ENCODE data around the gene RAN. TPM values are rescaled to one million over a fixed set of nuclear protein-coding genes. Genes with fewer than 3 reads are reported as not detected.
"Not testable (repeated sequence)": the region's sequence is repeated elsewhere in the genome, so short reads cannot be mapped to it uniquely, and the experiment has no call there.

Gene RAN
- total RNA-seq, 1 experiment from 2014 or later: 1,193 TPM

DNA sequence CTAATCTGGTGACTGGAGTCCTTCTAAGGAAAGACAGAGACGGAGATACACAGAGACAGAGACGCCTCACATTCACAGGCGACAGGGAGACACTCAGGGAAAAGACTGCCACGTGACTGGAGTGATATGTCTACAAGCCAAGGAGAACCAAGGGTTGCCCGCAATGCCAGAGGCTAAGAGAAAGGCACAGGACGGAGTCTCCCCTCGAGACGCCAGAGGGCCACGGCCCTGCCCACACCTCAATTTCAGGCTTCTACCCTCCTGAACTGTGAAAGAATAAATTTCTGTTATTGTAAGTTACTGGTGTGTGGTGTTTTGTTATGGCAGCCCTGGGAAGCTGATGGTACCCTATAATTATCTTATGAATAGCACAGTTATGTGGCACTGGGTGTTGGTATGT, 11.6 kb upstream of the RAN start:
- H3K4me3 ChIP-seq (ENCODE audit: low read depth in 2 of 2, low read length in 2 of 2): no peak overlapping the region
- 0 out of 2 replicates have a peak, but pooled peaks cover 5% of the 10 kb centered on the region for H3K9me3 ChIP-seq (ENCODE audit: control insufficient read depth, insufficient read depth, low read depth, low read length)
- no peak overlapping the region for H3K27ac ChIP-seq (ENCODE audit: low read length)
- H3K27me3 ChIP-seq (ENCODE audit: control insufficient read depth, insufficient read depth, low read length): no peaks in the 10 kb centered on the region
- H3K4me1 ChIP-seq (ENCODE audit: control insufficient read depth, insufficient read depth, low read length): no peaks in the 10 kb centered on the region
- no TSS peak for BruUV-seq (replicated peaks)
- intact Hi-C loops (cut with micrococcal nuclease; ENCODE audit: unreplicated experiment) (no loop called here), in situ Hi-C loops (cut with HindIII; ENCODE audit: low pct_unique_long_range_greater_than_20kb, low sequenced_read_pairs) (no loop called here)
- POLR2A ChIA-PET: no interaction called here
- ATAC-seq (no peak), DNase-seq (ENCODE audit: low read depth, low spot score) (no peak)
- no peak for TF ChIP-seq TCF7L2 (IDR thresholded peaks at IDR 0.05; ENCODE audit: low read depth, low read length)
- TF ChIP-seq, protein P1, sequence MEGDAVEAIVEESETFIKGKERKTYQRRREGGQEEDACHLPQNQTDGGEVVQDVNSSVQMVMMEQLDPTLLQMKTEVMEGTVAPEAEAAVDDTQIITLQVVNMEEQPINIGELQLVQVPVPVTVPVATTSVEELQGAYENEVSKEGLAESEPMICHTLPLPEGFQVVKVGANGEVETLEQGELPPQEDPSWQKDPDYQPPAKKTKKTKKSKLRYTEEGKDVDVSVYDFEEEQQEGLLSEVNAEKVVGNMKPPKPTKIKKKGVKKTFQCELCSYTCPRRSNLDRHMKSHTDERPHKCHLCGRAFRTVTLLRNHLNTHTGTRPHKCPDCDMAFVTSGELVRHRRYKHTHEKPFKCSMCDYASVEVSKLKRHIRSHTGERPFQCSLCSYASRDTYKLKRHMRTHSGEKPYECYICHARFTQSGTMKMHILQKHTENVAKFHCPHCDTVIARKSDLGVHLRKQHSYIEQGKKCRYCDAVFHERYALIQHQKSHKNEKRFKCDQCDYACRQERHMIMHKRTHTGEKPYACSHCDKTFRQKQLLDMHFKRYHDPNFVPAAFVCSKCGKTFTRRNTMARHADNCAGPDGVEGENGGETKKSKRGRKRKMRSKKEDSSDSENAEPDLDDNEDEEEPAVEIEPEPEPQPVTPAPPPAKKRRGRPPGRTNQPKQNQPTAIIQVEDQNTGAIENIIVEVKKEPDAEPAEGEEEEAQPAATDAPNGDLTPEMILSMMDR (IDR thresholded peaks at IDR 0.05): no peak
- no peak for TF ChIP-seq REST (IDR thresholded peaks at IDR 0.05; ENCODE audit: insufficient read depth in 1 of 2, low read depth in 2 of 2, low read length in 1 of 2)
- TF ChIP-seq SIN3A (IDR thresholded peaks at IDR 0.05; ENCODE audit: borderline replicate concordance, insufficient read depth, low read depth, low read length): no peak
- no peak for TF ChIP-seq POLR2AphosphoS5 (IDR thresholded peaks at IDR 0.05; ENCODE audit: low read depth, low read length)
- H3K36me3 ChIP-seq (ENCODE audit: control insufficient read depth, insufficient read depth, low read length): no peaks in the 10 kb centered on the region
- CTCF ChIA-PET: no interaction called here

- in situ Hi-C loops (cut with HindIII; ENCODE audit: low pct_unique_long_range_greater_than_20kb, low sequenced_read_pairs) (no loop called here), intact Hi-C loops (cut with micrococcal nuclease; ENCODE audit: unreplicated experiment) (no loop called here)
- ATAC-seq (no peak), DNase-seq (ENCODE audit: low read depth, low spot score) (no peak)
- POLR2A ChIA-PET: no interaction called here
- Histone ChIP-seq H3K4me1 (ENCODE audit: control insufficient read depth, insufficient read depth, low read length) (no peaks in the 10 kb centered on the region), H3K4me3 (ENCODE audit: low read depth in 2 of 2, low read length in 2 of 2) (no peak overlapping the region), H3K27ac (ENCODE audit: low read length) (no peak overlapping the region), H3K9me3 (ENCODE audit: control insufficient read depth, insufficient read depth, low read depth, low read length) (0 out of 2 replicates have a peak, but pooled peaks cover 5% of the 10 kb centered on the region), H3K36me3 (ENCODE audit: control insufficient read depth, insufficient read depth, low read length) (no peaks in the 10 kb centered on the region), H3K27me3 (ENCODE audit: control insufficient read depth, insufficient read depth, low read length) (no peaks in the 10 kb centered on the region)
- no TSS peak for BruUV-seq (replicated peaks)
- CTCF ChIA-PET: no interaction called here
- TF ChIP-seq SIN3A (IDR thresholded peaks at IDR 0.05; ENCODE audit: borderline replicate concordance, insufficient read depth, low read depth, low read length) (no peak), REST (IDR thresholded peaks at IDR 0.05; ENCODE audit: insufficient read depth in 1 of 2, low read depth in 2 of 2, low read length in 1 of 2) (no peak), TCF7L2 (IDR thresholded peaks at IDR 0.05; ENCODE audit: low read depth, low read length) (no peak), POLR2AphosphoS5 (IDR thresholded peaks at IDR 0.05; ENCODE audit: low read depth, low read length) (no peak)
- TF ChIP-seq, protein P1 (IDR thresholded peaks at IDR 0.05): no peak
Observed at GRCh38 chr12:130862161-130862560, 9.7 kb upstream of the RAN start.

DNA sequence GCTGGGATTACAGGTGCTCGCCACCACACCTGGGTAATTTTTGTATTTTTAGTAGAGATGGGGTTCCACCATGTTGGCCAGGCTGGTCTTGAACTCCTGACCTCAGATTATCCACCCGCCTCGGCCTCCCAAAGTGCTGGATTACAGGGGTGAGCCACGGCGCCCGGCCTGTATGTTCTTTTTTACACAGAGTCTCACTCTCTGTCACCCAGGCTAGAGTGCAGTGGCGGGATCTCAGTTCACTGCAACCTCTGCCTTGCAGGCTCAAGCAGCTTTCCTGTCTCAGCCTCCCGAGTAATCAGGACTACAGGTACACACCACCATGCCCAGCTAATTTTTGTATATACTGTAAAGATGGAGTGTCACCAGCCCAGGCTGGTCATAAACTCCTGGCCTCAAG, 9.1 kb upstream of the RAN start:
- intact Hi-C loops (cut with micrococcal nuclease; ENCODE audit: unreplicated experiment); CTCF ChIA-PET; DNase-seq (ENCODE audit: low read depth, low spot score); H3K27me3 ChIP-seq (ENCODE audit: control insufficient read depth, insufficient read depth, low read length); H3K27ac ChIP-seq (ENCODE audit: low read length); in situ Hi-C loops (cut with HindIII; ENCODE audit: low pct_unique_long_range_greater_than_20kb, low sequenced_read_pairs); H3K4me1 ChIP-seq (ENCODE audit: control insufficient read depth, insufficient read depth, low read length); H3K9me3 ChIP-seq (ENCODE audit: control insufficient read depth, insufficient read depth, low read depth, low read length); POLR2A ChIA-PET; ATAC-seq; H3K36me3 ChIP-seq (ENCODE audit: control insufficient read depth, insufficient read depth, low read length); H3K4me3 ChIP-seq (ENCODE audit: low read depth in 2 of 2, low read length in 2 of 2); BruUV-seq (replicated peaks): not testable (repeated sequence)
